Panc1 (cell line): Measurements from ENCODE around the gene SETD1A. TPM values are rescaled to one million over a fixed set of nuclear protein-coding genes. Genes with fewer than 3 reads are reported as not detected.
A peak's percentile ranks its signal among the peaks of the same experiment; 100 is the strongest.

Experiments
- ATAC-seq: fragments of 200-7000 bp; cut with Tn5 transposase; 2 replicates; pipeline ENCODE4 v1.9.1; 2020; ENCODE audit warnings: mild to moderate bottlenecking, moderate library complexity
- BruUV-seq: library from RNA; stranded (reverse); fragments of 400-500 nt; replicated peaks from 2 replicates; lab custom pipeline; 2021; lab: Mats Ljungman, UMichigan
- CTCF ChIA-PET: fragments of 300-600 bp; sonication (Branson Sonifier 250); formaldehyde crosslinking; loops from one replicate; lab custom pipeline; 2022; ENCODE audit warnings: antibody characterized with exemption; lab: Charles Lee
- POLR2A ChIA-PET: fragments of 300-600 bp; sonication (Branson Sonifier 250); formaldehyde crosslinking; loops from one replicate; lab custom pipeline; 2022; ENCODE audit warnings: antibody characterized with exemption; lab: Charles Lee
- DNase-seq: peaks from one replicate; pipeline ENCODE4 v3.0.0-alpha.2; 2010; ENCODE audit warnings: low read depth, low spot score
- H3K27ac ChIP-seq: 2 replicates; pipeline ENCODE4 v1.5.1; 2011; ENCODE audit warnings: mild to moderate bottlenecking, low read length, inconsistent platforms
- H3K27me3 ChIP-seq: fragments of 200-500 bp; sonication (Bioruptor generic); 2 replicates; pipeline ENCODE4 v1.6.0; 2014; ENCODE audit warnings: low read length, inconsistent platforms; ENCODE audit not compliant: control insufficient read depth, insufficient read depth
- H3K36me3 ChIP-seq: fragments of 200-500 bp; sonication (Bioruptor generic); 2 replicates; pipeline ENCODE4 v1.5.1; 2014; ENCODE audit warnings: inconsistent platforms, mild to moderate bottlenecking, low read length, moderate library complexity; ENCODE audit not compliant: control insufficient read depth, insufficient read depth
- H3K4me1 ChIP-seq: 2 replicates; pipeline ENCODE4 v1.5.1; 2011; ENCODE audit warnings: inconsistent platforms, mild to moderate bottlenecking, low read length, moderate library complexity; ENCODE audit not compliant: control insufficient read depth, insufficient read depth
- H3K4me3 ChIP-seq, 2 experiments: 2 replicates each; pipeline ENCODE4 v1.5.1; 2011 to 2012; ENCODE audit warnings: low read depth in 2 of 2, low read length in 2 of 2, mild to moderate bottlenecking in 2 of 2, inconsistent platforms in 1 of 2, moderate library complexity in 1 of 2
- H3K9me3 ChIP-seq: fragments of 200-500 bp; sonication (Bioruptor generic); 2 replicates; pipeline ENCODE4 v1.5.1; 2014; ENCODE audit warnings: low read depth, mild to moderate bottlenecking, inconsistent platforms, low read length, moderate library complexity; ENCODE audit not compliant: control insufficient read depth, insufficient read depth
- CTCF ChIP-seq: fragments of 450-650 bp; IDR thresholded peaks from 2 replicates; pipeline ENCODE4 v1.5.1; 2017; ENCODE audit warnings: mild to moderate bottlenecking
- POLR2AphosphoS5 ChIP-seq: IDR thresholded peaks from 2 replicates; pipeline ENCODE4 v1.6.1; 2012; ENCODE audit warnings: mild to moderate bottlenecking, low read depth, low read length, moderate library complexity
- SIN3A ChIP-seq: IDR thresholded peaks from 2 replicates; pipeline ENCODE4 v1.6.1; 2012; ENCODE audit warnings: low read depth, mild to moderate bottlenecking, low read length, moderate library complexity, borderline replicate concordance; ENCODE audit not compliant: insufficient read depth
- TCF7L2 ChIP-seq: IDR thresholded peaks from 2 replicates; pipeline ENCODE4 v1.6.1; 2011; ENCODE audit warnings: mild to moderate bottlenecking, low read depth, low read length, inconsistent platforms
- in situ Hi-C: cut with HindIII; loops from 2 replicates; pipeline ENCODE4 v1.10.0; 2016; ENCODE audit warnings: low sequenced_read_pairs, low pct_unique_long_range_greater_than_20kb
- intact Hi-C: fragments of 100-400 bp; cut with micrococcal nuclease; formaldehyde crosslinking; loops from one replicate; pipeline ENCODE4 v1.10.0; 2022; ENCODE audit not compliant: unreplicated experiment
- total RNA-seq: library from RNA; stranded (reverse); gene quantifications from one replicate; pipeline ENCODE4 v1.2.1, GENCODE V29; 2021; ENCODE audit not compliant: unreplicated experiment
- TF ChIP-seq, protein P1 (sequence below), 2 experiments: IDR thresholded peaks; 2 replicates each; pipeline ENCODE4 v1.6.1; 2011 to 2012; ENCODE audit warnings: low read depth in 2 of 2, control low read depth in 1 of 2, low read length in 1 of 2, mild to moderate bottlenecking in 1 of 2, moderate library complexity in 1 of 2; ENCODE audit not compliant: insufficient read depth in 1 of 2

SETD1A gene
- total RNA-seq, 1 experiment from 2014 or later = 38.7 TPM

DNA sequence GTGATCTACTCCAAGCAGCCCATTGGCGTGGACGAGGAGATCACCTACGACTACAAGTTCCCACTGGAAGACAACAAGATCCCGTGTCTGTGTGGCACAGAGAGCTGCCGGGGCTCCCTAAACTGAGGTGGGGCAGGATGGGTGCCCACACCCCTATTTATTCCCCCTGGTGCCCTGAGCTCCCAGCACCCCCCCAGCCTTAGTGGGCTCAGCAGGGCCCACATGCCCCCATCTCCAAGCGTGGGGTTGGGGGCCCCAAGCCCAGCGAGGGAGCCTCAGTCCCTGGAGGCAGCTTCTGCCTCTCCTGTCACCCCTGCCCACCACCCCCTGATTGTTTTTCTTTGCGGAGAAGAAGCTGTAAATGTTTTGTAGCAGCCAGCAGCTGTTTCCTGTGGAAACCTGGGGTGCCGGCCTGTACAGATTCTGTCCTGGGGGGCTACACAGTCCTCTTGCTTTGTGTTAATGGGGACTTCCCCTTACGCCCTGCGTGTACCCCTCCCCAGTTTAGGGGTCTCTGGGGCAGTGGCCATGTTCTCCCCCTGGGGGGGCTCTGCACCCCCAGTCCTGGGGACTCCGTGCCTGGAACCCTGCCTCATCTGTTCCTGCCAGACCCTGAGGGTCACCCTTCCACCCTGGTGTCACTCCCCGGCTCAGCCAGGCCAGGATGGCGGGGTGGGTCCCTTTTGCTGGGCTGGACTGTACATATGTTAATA, 26.5 kb downstream of the SETD1A start:
- POLR2A ChIA-PET = no interaction called here
- CTCF ChIA-PET = interaction anchor here (0.6 to 1.3 kb wide), 7 partner anchors 11 to 158 kb away, joined by 3 to 4 read pairs (median 3); partner anchors contain the start of genes ZNF646 and ZNF668
- DNase-seq (no peak), ATAC-seq (0 out of 2 replicates have a peak, but pooled peaks have one; percentile 3)
- Histone ChIP-seq H3K27ac (no peak overlapping the region), H3K36me3 (peaks cover 3% of the 10 kb centered on the region; the same call in 1 of the 2 replicates), H3K4me3 (no peak overlapping the region), H3K4me1 (peaks cover 9% of the 10 kb centered on the region), H3K9me3 (no peaks in the 10 kb centered on the region), H3K27me3 (no peaks in the 10 kb centered on the region)
- intact Hi-C loops (no loop called here), in situ Hi-C loops (no loop called here)
- TF ChIP-seq, protein P1, sequence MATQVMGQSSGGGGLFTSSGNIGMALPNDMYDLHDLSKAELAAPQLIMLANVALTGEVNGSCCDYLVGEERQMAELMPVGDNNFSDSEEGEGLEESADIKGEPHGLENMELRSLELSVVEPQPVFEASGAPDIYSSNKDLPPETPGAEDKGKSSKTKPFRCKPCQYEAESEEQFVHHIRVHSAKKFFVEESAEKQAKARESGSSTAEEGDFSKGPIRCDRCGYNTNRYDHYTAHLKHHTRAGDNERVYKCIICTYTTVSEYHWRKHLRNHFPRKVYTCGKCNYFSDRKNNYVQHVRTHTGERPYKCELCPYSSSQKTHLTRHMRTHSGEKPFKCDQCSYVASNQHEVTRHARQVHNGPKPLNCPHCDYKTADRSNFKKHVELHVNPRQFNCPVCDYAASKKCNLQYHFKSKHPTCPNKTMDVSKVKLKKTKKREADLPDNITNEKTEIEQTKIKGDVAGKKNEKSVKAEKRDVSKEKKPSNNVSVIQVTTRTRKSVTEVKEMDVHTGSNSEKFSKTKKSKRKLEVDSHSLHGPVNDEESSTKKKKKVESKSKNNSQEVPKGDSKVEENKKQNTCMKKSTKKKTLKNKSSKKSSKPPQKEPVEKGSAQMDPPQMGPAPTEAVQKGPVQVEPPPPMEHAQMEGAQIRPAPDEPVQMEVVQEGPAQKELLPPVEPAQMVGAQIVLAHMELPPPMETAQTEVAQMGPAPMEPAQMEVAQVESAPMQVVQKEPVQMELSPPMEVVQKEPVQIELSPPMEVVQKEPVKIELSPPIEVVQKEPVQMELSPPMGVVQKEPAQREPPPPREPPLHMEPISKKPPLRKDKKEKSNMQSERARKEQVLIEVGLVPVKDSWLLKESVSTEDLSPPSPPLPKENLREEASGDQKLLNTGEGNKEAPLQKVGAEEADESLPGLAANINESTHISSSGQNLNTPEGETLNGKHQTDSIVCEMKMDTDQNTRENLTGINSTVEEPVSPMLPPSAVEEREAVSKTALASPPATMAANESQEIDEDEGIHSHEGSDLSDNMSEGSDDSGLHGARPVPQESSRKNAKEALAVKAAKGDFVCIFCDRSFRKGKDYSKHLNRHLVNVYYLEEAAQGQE (IDR thresholded peaks at IDR 0.05; ENCODE audit: insufficient read depth in 1 of 2, low read depth in 2 of 2, low read length in 1 of 2) = no peak
- no peak for TF ChIP-seq TCF7L2
- TF ChIP-seq SIN3A = no peak
- no peak for TF ChIP-seq CTCF
- no peak for TF ChIP-seq POLR2AphosphoS5
- TSS peak; percentile 75 for BruUV-seq

DNA sequence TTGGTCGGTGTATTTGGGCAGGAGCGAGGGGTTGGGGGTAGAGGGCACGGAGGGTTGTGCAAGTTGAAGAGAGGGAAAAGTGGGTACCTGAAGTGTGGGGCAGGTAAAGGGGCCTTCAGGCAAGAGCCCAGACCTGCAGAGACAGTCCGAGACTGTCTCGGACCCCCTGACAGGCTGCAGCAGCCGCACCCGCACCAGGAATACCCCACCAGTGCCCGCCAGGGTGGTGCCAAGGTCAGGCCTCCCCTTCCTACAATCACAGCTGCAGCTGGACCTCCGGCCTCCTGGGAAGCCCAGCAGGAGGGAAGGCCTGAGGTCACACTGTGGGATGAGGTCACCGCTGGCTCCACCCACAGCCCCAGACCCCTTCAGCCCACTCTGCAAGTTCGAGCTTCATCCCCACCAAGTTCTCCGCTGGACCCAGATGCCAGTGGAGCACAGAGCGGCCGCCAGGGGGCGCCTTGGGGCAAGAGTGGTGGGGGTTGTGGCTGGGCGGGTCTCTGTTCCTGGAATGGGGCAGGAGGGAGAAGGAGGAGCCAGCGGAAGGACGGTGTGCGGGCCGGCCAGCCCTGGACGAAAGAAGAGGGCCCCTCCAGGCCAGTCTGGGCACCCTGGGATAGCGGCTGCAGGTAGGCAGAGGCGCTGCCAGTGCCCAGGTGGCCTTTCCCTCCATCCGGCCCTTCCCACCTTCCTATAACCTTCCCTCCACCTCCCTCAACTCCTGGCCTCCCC, 27.3 kb downstream of the SETD1A start, which contains the start of gene HSD3B7:
TSS of gene HSD3B7 (plus strand) at position 539 of the 732 bp plus-strand sequence. CDS start 452 bp downstream, outside the sequence.
- ChIA-PET CTCF (interaction anchor here (0.6 to 1.2 kb wide), 5 partner anchors 10 to 157 kb away, joined by 3 to 4 read pairs (median 3); partner anchors contain the start of genes ZNF646 and ZNF668), POLR2A (no interaction called here)
- no peak within 1 kb of the TSS for H3K27ac ChIP-seq
- H3K9me3 ChIP-seq = no peaks in the 10 kb centered on the region
- intact Hi-C loops = loop anchor here (5.0 kb wide), 1 partner anchor 112 kb away; no protein-coding TSS in a partner anchor
- peaks cover 3% of the 10 kb centered on the region; the same call in 1 of the 2 replicates for H3K36me3 ChIP-seq
- DNase-seq (peak; percentile 51), ATAC-seq (peak; percentile 90)
- peaks cover 9% of the 10 kb centered on the region for H3K4me1 ChIP-seq
- H3K4me3 ChIP-seq = peak within 1 kb of the TSS; percentile 4 to 39; a peak in 2 of 4 replicates
- in situ Hi-C loops = no loop called here
- no peaks in the 10 kb centered on the region for H3K27me3 ChIP-seq
- no peak for TF ChIP-seq SIN3A
- peak; percentile 72; the same call in 1 of the 2 replicates for TF ChIP-seq POLR2AphosphoS5
- TF ChIP-seq CTCF = peak; percentile 97
- BruUV-seq = no TSS peak
